ENCODE data around the gene PREB. TPM values are rescaled to one million over a fixed set of nuclear protein-coding genes. Genes with fewer than 3 reads are reported as not detected.
A peak's percentile ranks its signal among the peaks of the same experiment; 100 is the strongest.

The PREB gene
- total and polyA plus RNA-seq, 2 of the 13 experiments (the other 11 are each of a cell fraction or from before 2014, with no cell fraction given), result 112 to 192 TPM

- TF ChIP-seq ZNF414 (CRISPR knock-in tag; IDR thresholded peaks at IDR 0.05) (no peak), BCL3 (CRISPR knock-in tag; IDR thresholded peaks at IDR 0.05) (peak; percentile 89), PBX2 (CRISPR knock-in tag; IDR thresholded peaks at IDR 0.05) (no peak), MATR3 (CRISPR knock-in tag; IDR thresholded peaks at IDR 0.05) (no peak), TRIM24 (CRISPR knock-in tag; IDR thresholded peaks at IDR 0.05) (0 out of 2 replicates have a peak, but pooled peaks have one; percentile 48), MLX (CRISPR knock-in tag; IDR thresholded peaks at IDR 0.05) (peak; percentile 37; the same call in 1 of the 2 replicates), STAT5B (CRISPR knock-in tag; IDR thresholded peaks at IDR 0.05) (no peak), ZNF704 (CRISPR knock-in tag; IDR thresholded peaks at IDR 0.05; ENCODE audit: borderline replicate concordance) (peak; percentile 32; the same call in 1 of the 2 replicates), CBX2 (IDR thresholded peaks at IDR 0.05; ENCODE audit: low read depth, low read length) (no peak), CBX2 (CRISPR knock-in tag; IDR thresholded peaks at IDR 0.05; ENCODE audit: low read depth) (peak; percentile 84), ZNF24 (IDR thresholded peaks at IDR 0.05) (no peak), ZNF672 (CRISPR knock-in tag; IDR thresholded peaks at IDR 0.05) (no peak), TCF7L2 (IDR thresholded peaks at IDR 0.05; ENCODE audit: low read depth, low read length) (no peak), MAFK (conservative IDR thresholded peaks at IDR 0.05 in 1 of 2, IDR thresholded peaks at IDR 0.05 in 1 of 2; ENCODE audit: low read length in 2 of 2) (no peak), RBM22 (optimal IDR thresholded peaks at IDR 0.05; ENCODE audit: low read length) (no peak), REPIN1 (CRISPR knock-in tag; IDR thresholded peaks at IDR 0.05; ENCODE audit: borderline replicate concordance, low read depth) (0 out of 2 replicates have a peak, but pooled peaks have one; percentile 9), HOXA9 (CRISPR knock-in tag; IDR thresholded peaks at IDR 0.05; ENCODE audit: borderline replicate concordance) (0 out of 2 replicates have a peak, but pooled peaks have one; percentile 35), SPEN (CRISPR knock-in tag; IDR thresholded peaks at IDR 0.05; ENCODE audit: low read depth) (peak; percentile 66; the same call in 1 of the 2 replicates), ZFX (CRISPR knock-in tag; IDR thresholded peaks at IDR 0.05; ENCODE audit: low read depth) (peak; percentile 78), ZNF788 (CRISPR knock-in tag; IDR thresholded peaks at IDR 0.05; ENCODE audit: borderline replicate concordance) (peak; percentile 31; the same call in 1 of the 2 replicates), ZNF468 (CRISPR knock-in tag; IDR thresholded peaks at IDR 0.05) (no peak), CENPBD1 (CRISPR knock-in tag; IDR thresholded peaks at IDR 0.05; ENCODE audit: borderline replicate concordance, low read depth) (no peak), ZNF138 (CRISPR knock-in tag; IDR thresholded peaks at IDR 0.05; ENCODE audit: low read depth) (no peak)
These were observed 10.9 kb downstream of the PREB start, which contains the start of gene ABHD1 (continued) for GRCh38 chr2:27123302-27124150.

Measured in HepG2 (cell line).